OCI-LY7 (cell line): ENCODE data around the gene DIRAS1. TPM values are rescaled to one million over a fixed set of nuclear protein-coding genes. Genes with fewer than 3 reads are reported as not detected.
A peak's percentile ranks its signal among the peaks of the same experiment; 100 is the strongest.

Experiments used
- BruUV-seq: library from RNA; stranded (reverse); fragments of 400-500 nt; replicated peaks from 2 replicates; lab custom pipeline; 2021; lab: Mats Ljungman, UMichigan
- CTCF ChIA-PET: fragments of 300-600 bp; sonication (Branson Sonifier 250); formaldehyde crosslinking; loops from one replicate; lab custom pipeline; 2022; ENCODE audit warnings: antibody characterized with exemption; ENCODE audit not compliant: unreplicated experiment; lab: Charles Lee
- POLR2A ChIA-PET: fragments of 300-600 bp; sonication (Branson Sonifier 250); formaldehyde crosslinking; loops from one replicate; lab custom pipeline; 2022; ENCODE audit warnings: antibody characterized with exemption; lab: Charles Lee
- DNase-seq: peaks from one replicate; pipeline ENCODE4 v3.0.0-alpha.2; 2015; ENCODE audit warnings: low spot score
- H2AFZ ChIP-seq: fragments of 200-600 bp; sonication (generic), shearing (Covaris generic); 2 replicates; pipeline ENCODE4 v1.6.1; 2014; ENCODE audit warnings: mild to moderate bottlenecking, antibody characterized with exemption, low read length, moderate library complexity
- H3K27ac ChIP-seq: fragments of 200-600 bp; sonication (generic); 2 replicates; pipeline ENCODE4 v1.5.1; 2014; ENCODE audit warnings: mixed run types, low read depth, mild to moderate bottlenecking, moderate library complexity, low read length, inconsistent platforms; ENCODE audit not compliant: poor library complexity, severe bottlenecking
- H3K36me3 ChIP-seq: fragments of 200-600 bp; sonication (generic); 2 replicates; pipeline ENCODE4 v1.6.1; 2014; ENCODE audit warnings: mild to moderate bottlenecking, antibody characterized with exemption, low read length, moderate library complexity, mixed read lengths; ENCODE audit not compliant: insufficient read depth
- H3K4me1 ChIP-seq: fragments of 200-600 bp; sonication (generic); 2 replicates; pipeline ENCODE4 v1.5.1; 2014; ENCODE audit warnings: mild to moderate bottlenecking, low read length; ENCODE audit not compliant: insufficient read depth, poor library complexity, severe bottlenecking
- H3K4me2 ChIP-seq: fragments of 200-600 bp; sonication (generic); 2 replicates; pipeline ENCODE4 v1.6.1; 2014; ENCODE audit warnings: mild to moderate bottlenecking, low read length
- H3K4me3 ChIP-seq: fragments of 200-600 bp; sonication (generic); 2 replicates; pipeline ENCODE4 v1.5.1; 2014; ENCODE audit warnings: mild to moderate bottlenecking, low read depth, low read length; ENCODE audit not compliant: poor library complexity, severe bottlenecking
- H3K79me2 ChIP-seq: fragments of 200-600 bp; sonication (generic); 2 replicates; pipeline ENCODE4 v1.6.1; 2016; ENCODE audit warnings: low read depth, mild to moderate bottlenecking, low read length, moderate library complexity, mixed read lengths; ENCODE audit not compliant: insufficient read depth
- H3K9me2 ChIP-seq: fragments of 200-600 bp; sonication (generic); 2 replicates; pipeline ENCODE4 v1.6.1; 2016; ENCODE audit warnings: mild to moderate bottlenecking, low read length, mixed read lengths; ENCODE audit not compliant: insufficient read depth
- H3K9me3 ChIP-seq: fragments of 200-600 bp; sonication (generic); 2 replicates; pipeline ENCODE4 v1.6.1; 2014; ENCODE audit warnings: mild to moderate bottlenecking, mixed run types, low read length, mixed read lengths
- H4K20me1 ChIP-seq: fragments of 200-600 bp; sonication (generic); 2 replicates; pipeline ENCODE4 v1.6.1; 2014; ENCODE audit warnings: mild to moderate bottlenecking, antibody characterized with exemption, low read length, moderate library complexity, mixed read lengths; ENCODE audit not compliant: insufficient read depth
- CTCF ChIP-seq: fragments of 200-600 bp; sonication (generic); conservative IDR thresholded peaks from 2 replicates; pipeline ENCODE4 v1.5.1; 2014; ENCODE audit warnings: mild to moderate bottlenecking, antibody characterized with exemption, low read length, moderate library complexity, mixed read lengths
- EZH2phosphoT487 ChIP-seq: fragments of 200-600 bp; sonication (generic); IDR thresholded peaks from 2 replicates; pipeline ENCODE4 v1.6.1; 2018; ENCODE audit warnings: low read depth, borderline replicate concordance, mild to moderate bottlenecking, mixed run types, antibody characterized with exemption, low read length, moderate library complexity, mixed read lengths
- intact Hi-C: fragments of 100-400 bp; cut with micrococcal nuclease; formaldehyde crosslinking; loops from one replicate; pipeline ENCODE4 v1.10.0; 2022; ENCODE audit not compliant: unreplicated experiment
- total RNA-seq, 2 experiments: library from RNA; depleted of rRNA in 1 of 2; stranded (reverse); fragments of >200 nt in 1 of 2; shearing (Covaris generic) in 1 of 2; gene quantifications; 2 replicates each; pipeline ENCODE4 v1.2.3, GENCODE V29; 2014 to 2022

Gene DIRAS1
- total RNA-seq, 2 experiments from 2014 or later, result not detected

- ChIA-PET POLR2A (no interaction called here), CTCF (interaction anchor here (0.6 kb wide), 1 partner anchor 82 kb away, joined by 3 read pairs; no protein-coding TSS in a partner anchor)
- Histone ChIP-seq H3K9me3 (no peaks in the 10 kb centered on the region), H3K4me3 (no peak overlapping the region), H3K27ac (no peak overlapping the region), H3K36me3 (no peaks in the 10 kb centered on the region), H3K79me2 (peaks cover 7% of the 10 kb centered on the region; the same call in 1 of the 2 replicates), H2AFZ (no peak overlapping the region), H3K9me2 (no peaks in the 10 kb centered on the region), H3K4me2 (no peak overlapping the region), H3K4me1 (peaks cover 13% of the 10 kb centered on the region), H4K20me1 (no peaks in the 10 kb centered on the region)
- DNase-seq, result no peak
- TF ChIP-seq CTCF (no peak), EZH2phosphoT487 (no peak)
- no TSS peak for BruUV-seq
- intact Hi-C loops, result loop anchor here (10.0 kb wide), 1 partner anchor 268 kb away; the partner anchor contains the start of gene GADD45B
Measured at GRCh38 chr19:2743099-2743498, 21.9 kb upstream of the DIRAS1 start.

- Histone ChIP-seq H3K4me1 (peaks cover 9% of the 10 kb centered on the region), H3K4me2 (peak overlapping the region; percentile 66), H3K36me3 (peaks cover 20% of the 10 kb centered on the region), H3K4me3 (peak overlapping the region; percentile 93), H3K9me3 (no peaks in the 10 kb centered on the region), H3K79me2 (peaks cover 7% of the 10 kb centered on the region; the same call in 1 of the 2 replicates), H4K20me1 (no peaks in the 10 kb centered on the region), H2AFZ (peak overlapping the region; percentile 65; the same call in 1 of the 2 replicates), H3K9me2 (no peaks in the 10 kb centered on the region), H3K27ac (no peak overlapping the region)
- TF ChIP-seq CTCF (no peak), EZH2phosphoT487 (no peak)
- BruUV-seq, result no TSS peak
- DNase-seq, result no peak
- intact Hi-C loops, result loop anchor here (10.0 kb wide), 1 partner anchor 265 kb away; the partner anchor contains the start of gene GADD45B
- ChIA-PET CTCF (no interaction called here), POLR2A (no interaction called here)
Measured at GRCh38 chr19:2740314-2740656, 19.1 kb upstream of the DIRAS1 start.

GRCh38 chr19:2739602-2740313 lies 18.6 kb upstream of the DIRAS1 start, which contains the start of gene SLC39A3:
Gene SLC39A3, minus strand, starts transcription at chr19:2740017. Its CDS starts 2,760 bp downstream, at chr19:2737257.
- Histone ChIP-seq H3K4me1 (peaks cover 9% of the 10 kb centered on the region), H3K36me3 (peaks cover 25% of the 10 kb centered on the region), H2AFZ (peak within 1 kb of the TSS; percentile 65), H3K27ac (peak within 1 kb of the TSS; percentile 37), H3K4me2 (peak within 1 kb of the TSS; percentile 97), H4K20me1 (no peaks in the 10 kb centered on the region), H3K9me3 (no peaks in the 10 kb centered on the region), H3K9me2 (no peaks in the 10 kb centered on the region), H3K4me3 (peak within 1 kb of the TSS; percentile 93), H3K79me2 (peaks cover 7% of the 10 kb centered on the region; the same call in 1 of the 2 replicates)
- ChIA-PET POLR2A (interaction anchor here (0.9 kb wide), 1 partner anchor 49 kb away, joined by 4 read pairs; no protein-coding TSS in a partner anchor), CTCF (no interaction called here)
- BruUV-seq, result no TSS peak
- intact Hi-C loops, result loop anchor here (10.0 kb wide), 1 partner anchor 265 kb away; the partner anchor contains the start of gene GADD45B
- no peak for TF ChIP-seq CTCF
- TF ChIP-seq EZH2phosphoT487, result no peak
- peak; percentile 99 for DNase-seq
